ENCODE data around the gene AP4S1. TPM values are rescaled to one million over a fixed set of nuclear protein-coding genes. Genes with fewer than 3 reads are reported as not detected.
"Not testable (repeated sequence)": the region's sequence is repeated elsewhere in the genome, so short reads cannot be mapped to it uniquely, and the experiment has no call there.

Gene AP4S1
- total RNA-seq, 4 donors from 2014 or later: 2.9 to 12.8 (median 9.2) TPM

- intact Hi-C loops (cut with DNase I; ENCODE audit: low total_unique reads) (no loop called here), in situ Hi-C loops (cut with MboI; ENCODE audit: low sequenced_read_pairs in 4 of 4) (no loop called here)
- H3K27me3 ChIP-seq: no peaks in the 10 kb centered on the region
- H3K9me3 ChIP-seq: no peaks in the 10 kb centered on the region
- no peak for DNase-seq
- TF ChIP-seq CTCF (IDR thresholded peaks at IDR 0.05 in 4 of 5, conservative IDR thresholded peaks at IDR 0.05 in 1 of 5): no peak
- no peak for TF ChIP-seq POLR2A (IDR thresholded peaks at IDR 0.05)
- ATAC-seq: peak in 1 of 2 donors; percentile 56
- H3K4me3 ChIP-seq: no peak overlapping the region
- H3K4me1 ChIP-seq: peaks cover 0 to 5% of the 10 kb centered on the region in 2 donors
- no peaks in the 10 kb centered on the region for H3K36me3 ChIP-seq
- H3K27ac ChIP-seq: no peak overlapping the region
Observed at GRCh38 chr14:31038521-31039166, 13.2 kb downstream of the AP4S1 start.

GRCh38 chr14:31042300-31042699 is 16.9 kb downstream of the AP4S1 start:
- in situ Hi-C loops (cut with MboI; ENCODE audit: low sequenced_read_pairs in 4 of 4): no loop called here
- H3K36me3 ChIP-seq: no peaks in the 10 kb centered on the region
- ATAC-seq (no peak), DNase-seq (no peak)
- intact Hi-C loops (cut with DNase I; ENCODE audit: low total_unique reads): no loop called here
- TF ChIP-seq CTCF (IDR thresholded peaks at IDR 0.05 in 4 of 5, conservative IDR thresholded peaks at IDR 0.05 in 1 of 5) (no peak), POLR2A (IDR thresholded peaks at IDR 0.05) (no peak)
- no peak overlapping the region for H3K27ac ChIP-seq
- no peaks in the 10 kb centered on the region for H3K9me3 ChIP-seq
- H3K4me1 ChIP-seq: peaks cover 0 to 5% of the 10 kb centered on the region in 2 donors
- no peaks in the 10 kb centered on the region for H3K27me3 ChIP-seq
- H3K4me3 ChIP-seq: no peak overlapping the region

GRCh38 chr14:31042893-31043292 is 17.4 kb downstream of the AP4S1 start:
- H3K27me3 ChIP-seq; H3K9me3 ChIP-seq; H3K4me3 ChIP-seq; H3K36me3 ChIP-seq; H3K4me1 ChIP-seq; intact Hi-C loops (cut with DNase I; ENCODE audit: low total_unique reads); ATAC-seq; DNase-seq; in situ Hi-C loops (cut with MboI; ENCODE audit: low sequenced_read_pairs in 4 of 4); H3K27ac ChIP-seq: not testable (repeated sequence)

GRCh38 chr14:31043379-31043778 is 17.9 kb downstream of the AP4S1 start:
- intact Hi-C loops (cut with DNase I; ENCODE audit: low total_unique reads) (no loop called here), in situ Hi-C loops (cut with MboI; ENCODE audit: low sequenced_read_pairs in 4 of 4) (no loop called here)
- DNase-seq (no peak), ATAC-seq (no peak)
- Histone ChIP-seq H3K27ac (no peak overlapping the region), H3K27me3 (no peaks in the 10 kb centered on the region), H3K4me3 (no peak overlapping the region), H3K4me1 (no peaks in the 10 kb centered on the region), H3K36me3 (no peaks in the 10 kb centered on the region), H3K9me3 (no peaks in the 10 kb centered on the region)
- TF ChIP-seq CTCF (IDR thresholded peaks at IDR 0.05 in 4 of 5, conservative IDR thresholded peaks at IDR 0.05 in 1 of 5) (no peak), POLR2A (IDR thresholded peaks at IDR 0.05) (no peak)

- no peak overlapping the region for H3K27ac ChIP-seq
- H3K4me1 ChIP-seq: no peaks in the 10 kb centered on the region
- no peak for ATAC-seq
- H3K36me3 ChIP-seq: no peaks in the 10 kb centered on the region
- DNase-seq: no peak
- intact Hi-C loops (cut with DNase I; ENCODE audit: low total_unique reads) (no loop called here), in situ Hi-C loops (cut with MboI; ENCODE audit: low sequenced_read_pairs in 4 of 4) (no loop called here)
- no peaks in the 10 kb centered on the region for H3K9me3 ChIP-seq
- no peak overlapping the region for H3K4me3 ChIP-seq
- no peaks in the 10 kb centered on the region for H3K27me3 ChIP-seq
- TF ChIP-seq CTCF (IDR thresholded peaks at IDR 0.05 in 4 of 5, conservative IDR thresholded peaks at IDR 0.05 in 1 of 5): no peak
- no peak for TF ChIP-seq POLR2A (IDR thresholded peaks at IDR 0.05)
Observed at GRCh38 chr14:31045501-31046080, 20.1 kb downstream of the AP4S1 start.
